GM10266 (cell line): Measurements from ENCODE around the gene EMCN.

Source experiments
- DNase-seq: peaks from one replicate; pipeline ENCODE4 v3.0.0; 2012; ENCODE audit errors: extremely low spot score
- TF ChIP-seq, protein P1 (sequence below): IDR thresholded peaks from 2 replicates; pipeline ENCODE4 v1.5.1; 2012; ENCODE audit warnings: mild to moderate bottlenecking, low read depth; ENCODE audit not compliant: control insufficient read depth, insufficient read depth; ENCODE audit errors: missing control alignments

EMCN gene

DNA sequence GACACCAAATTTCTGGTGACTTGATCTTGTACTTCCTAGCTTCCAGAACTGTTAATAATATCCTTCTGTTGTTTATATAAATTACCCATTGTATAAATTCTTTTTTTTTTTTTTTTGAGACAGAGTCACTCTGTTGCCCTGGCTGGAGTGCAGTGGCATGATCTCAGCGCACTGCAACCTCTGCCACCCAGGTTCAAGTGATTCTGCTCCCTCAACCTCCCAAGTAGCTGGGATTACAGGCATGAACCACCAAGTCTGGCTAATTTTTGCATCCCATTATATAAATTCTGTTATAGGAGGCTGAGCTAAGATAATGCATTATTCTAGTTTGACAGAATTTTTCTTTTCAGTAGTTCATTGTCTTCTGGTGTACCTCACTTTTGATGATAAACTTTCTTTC is 170.6 kb downstream of the EMCN start:
- TF ChIP-seq, protein P1, sequence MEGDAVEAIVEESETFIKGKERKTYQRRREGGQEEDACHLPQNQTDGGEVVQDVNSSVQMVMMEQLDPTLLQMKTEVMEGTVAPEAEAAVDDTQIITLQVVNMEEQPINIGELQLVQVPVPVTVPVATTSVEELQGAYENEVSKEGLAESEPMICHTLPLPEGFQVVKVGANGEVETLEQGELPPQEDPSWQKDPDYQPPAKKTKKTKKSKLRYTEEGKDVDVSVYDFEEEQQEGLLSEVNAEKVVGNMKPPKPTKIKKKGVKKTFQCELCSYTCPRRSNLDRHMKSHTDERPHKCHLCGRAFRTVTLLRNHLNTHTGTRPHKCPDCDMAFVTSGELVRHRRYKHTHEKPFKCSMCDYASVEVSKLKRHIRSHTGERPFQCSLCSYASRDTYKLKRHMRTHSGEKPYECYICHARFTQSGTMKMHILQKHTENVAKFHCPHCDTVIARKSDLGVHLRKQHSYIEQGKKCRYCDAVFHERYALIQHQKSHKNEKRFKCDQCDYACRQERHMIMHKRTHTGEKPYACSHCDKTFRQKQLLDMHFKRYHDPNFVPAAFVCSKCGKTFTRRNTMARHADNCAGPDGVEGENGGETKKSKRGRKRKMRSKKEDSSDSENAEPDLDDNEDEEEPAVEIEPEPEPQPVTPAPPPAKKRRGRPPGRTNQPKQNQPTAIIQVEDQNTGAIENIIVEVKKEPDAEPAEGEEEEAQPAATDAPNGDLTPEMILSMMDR, result no peak
- DNase-seq, result no peak

DNA sequence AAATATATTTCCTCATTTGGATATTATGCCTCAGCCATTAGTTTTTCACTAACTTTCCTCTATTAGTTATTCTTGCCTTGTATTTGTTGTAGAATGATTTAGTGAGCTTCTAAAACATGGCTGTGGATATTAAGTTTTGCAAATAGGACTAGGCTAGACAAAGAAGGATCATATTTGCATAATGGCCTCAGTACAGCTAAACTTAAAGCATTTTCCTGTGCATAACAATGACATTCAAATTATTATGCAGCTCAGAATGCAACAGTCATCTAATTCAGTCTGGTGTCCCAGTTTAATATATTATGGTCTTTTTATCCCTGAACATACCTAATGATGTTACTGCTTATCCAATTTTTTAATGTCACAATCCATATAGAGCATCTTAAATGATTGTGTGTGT is 172.2 kb downstream of the EMCN start:
- DNase-seq, result no peak
- TF ChIP-seq, protein P1, result no peak
